PFSK-1 (cell line): Measurements from ENCODE around the gene ITPRIPL2.
A peak's percentile ranks its signal among the peaks of the same experiment; 100 is the strongest.

Source experiments
- FOXP2 ChIP-seq: optimal IDR thresholded peaks from 2 replicates; pipeline ENCODE3; 2011; ENCODE audit warnings: borderline replicate concordance, control low read depth, inconsistent platforms; ENCODE audit not compliant: insufficient read depth; ENCODE audit errors: extremely low read length, extremely low read depth
- POLR2AphosphoS5 ChIP-seq: IDR thresholded peaks from 2 replicates; pipeline ENCODE4 v1.6.1; 2012; ENCODE audit warnings: low read depth, mild to moderate bottlenecking, control low read depth, low read length, moderate library complexity
- REST ChIP-seq, 2 experiments: IDR thresholded peaks; 2 replicates each; pipeline versions ENCODE4 v1.6.1 to v1.8.0; 2011 to 2012; ENCODE audit warnings: low read depth in 2 of 2, low read length in 2 of 2, control low read depth in 1 of 2, inconsistent platforms in 1 of 2, mild to moderate bottlenecking in 1 of 2, moderate library complexity in 1 of 2; ENCODE audit not compliant: insufficient read depth in 1 of 2
- SIN3A ChIP-seq: IDR thresholded peaks from 2 replicates; pipeline ENCODE4 v1.6.1; 2012; ENCODE audit warnings: mild to moderate bottlenecking, low read length, moderate library complexity, borderline replicate concordance; ENCODE audit not compliant: insufficient read depth
- TAF1 ChIP-seq: IDR thresholded peaks from 2 replicates; pipeline ENCODE4 v1.6.1; 2012; ENCODE audit warnings: low read length, control low read depth, borderline replicate concordance; ENCODE audit not compliant: insufficient read depth

Gene ITPRIPL2

GRCh38 chr16:19127674-19128131 lies 13.9 kb downstream of the ITPRIPL2 start:
- TF ChIP-seq POLR2AphosphoS5, result no peak
- no peak for TF ChIP-seq FOXP2
- no peak for TF ChIP-seq TAF1
- no peak for TF ChIP-seq SIN3A
- TF ChIP-seq REST (IDR thresholded peaks at IDR 0.05; ENCODE audit: insufficient read depth in 1 of 2, low read depth in 2 of 2, low read length in 2 of 2), result no peak

GRCh38 chr16:19128454-19129200 lies 14.9 kb downstream of the ITPRIPL2 start:
- TF ChIP-seq FOXP2 (no peak), SIN3A (no peak), REST (IDR thresholded peaks at IDR 0.05; ENCODE audit: insufficient read depth in 1 of 2, low read depth in 2 of 2, low read length in 2 of 2) (no peak), TAF1 (no peak), POLR2AphosphoS5 (no peak)

- TF ChIP-seq SIN3A, result no peak
- TF ChIP-seq TAF1, result no peak
- no peak for TF ChIP-seq REST (IDR thresholded peaks at IDR 0.05; ENCODE audit: insufficient read depth in 1 of 2, low read depth in 2 of 2, low read length in 2 of 2)
- no peak for TF ChIP-seq POLR2AphosphoS5
- no peak for TF ChIP-seq FOXP2
These were observed 16.6 kb downstream of the ITPRIPL2 start for GRCh38 chr16:19130385-19130784.

- TF ChIP-seq POLR2AphosphoS5, result peak; percentile 18; the same call in 1 of the 2 replicates
- TF ChIP-seq FOXP2, result peak; percentile 74
- 0 out of 4 replicates have a peak, but pooled peaks of 1 of the 2 experiments have one; percentile 47 for TF ChIP-seq REST (IDR thresholded peaks at IDR 0.05; ENCODE audit: insufficient read depth in 1 of 2, low read depth in 2 of 2, low read length in 2 of 2)
- TF ChIP-seq SIN3A, result peak; percentile 66; the same call in 1 of the 2 replicates
- TF ChIP-seq TAF1, result no peak
These were observed 17.4 kb downstream of the ITPRIPL2 start for GRCh38 chr16:19130852-19131824.
